ENCODE data around the gene GPR143.
A peak's percentile ranks its signal among the peaks of the same experiment; 100 is the strongest.

The GPR143 gene

DNA sequence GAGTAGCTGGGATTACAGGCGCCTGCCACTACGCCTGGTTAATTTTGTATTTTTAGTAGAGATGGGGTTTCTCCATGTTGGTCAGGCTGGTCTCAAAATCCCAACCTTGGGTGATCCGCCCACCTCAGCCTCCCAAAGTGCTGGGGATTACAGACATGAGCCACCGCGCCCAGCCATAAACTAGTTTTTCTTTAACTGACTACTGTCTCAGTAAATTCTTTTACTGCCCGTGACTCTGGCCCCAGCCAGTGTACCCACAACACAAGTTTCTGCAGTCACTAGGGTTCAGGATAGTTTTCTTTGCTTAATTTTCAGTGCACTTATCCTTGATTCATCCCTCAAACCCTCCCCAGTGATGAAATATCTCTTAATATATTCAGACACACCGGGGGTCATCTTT, 28.8 kb upstream of the GPR143 start:
- no peak overlapping the region for H2AK5ac ChIP-seq (ENCODE audit: low read length, severe bottlenecking)
- H2BK15ac ChIP-seq (ENCODE audit: low read depth, poor library complexity, severe bottlenecking) = no peak overlapping the region
- H2AFZ ChIP-seq (ENCODE audit: low read depth, low read length) = no peak overlapping the region
- H3K4ac ChIP-seq (ENCODE audit: low read depth in 1 of 2, low read length in 2 of 2) = no peak overlapping the region
- no peak overlapping the region for H2BK12ac ChIP-seq (ENCODE audit: low read length in 2 of 2)
- peaks cover 1% of the 10 kb centered on the region for H3K79me1 ChIP-seq (replicated peaks; ENCODE audit: low read length, poor library complexity, severe bottlenecking)
- H3K36me3 ChIP-seq (ENCODE audit: control insufficient read depth in 1 of 2, insufficient read depth in 2 of 2, low read depth in 1 of 2, low read length in 2 of 2) = no peaks in the 10 kb centered on the region
- H3K9ac ChIP-seq (ENCODE audit: low read length) = no peak overlapping the region
- H3K23ac ChIP-seq (ENCODE audit: low read length in 2 of 2) = no peak overlapping the region
- 89% methylated on average over 4 of the region's 7 CpGs for WGBS
- H3K14ac ChIP-seq (ENCODE audit: low read length in 2 of 2) = no peak overlapping the region
- no peak overlapping the region for H3K27ac ChIP-seq (ENCODE audit: low read length, poor library complexity, severe bottlenecking)
- no peak overlapping the region for H2BK120ac ChIP-seq (ENCODE audit: low read depth, low read length)
- H2BK5ac ChIP-seq (ENCODE audit: low read depth, low read length, poor library complexity, severe bottlenecking) = no peak overlapping the region
- H4K8ac ChIP-seq (ENCODE audit: low read length) = no peak overlapping the region
- peaks cover 15% of the 10 kb centered on the region for H3K9me3 ChIP-seq (ENCODE audit: control insufficient read depth, low read length)
- H3K18ac ChIP-seq (ENCODE audit: low read depth in 1 of 2, low read length in 2 of 2) = no peak overlapping the region
- H3K4me2 ChIP-seq (ENCODE audit: low read length, poor library complexity, severe bottlenecking) = no peak overlapping the region
- H3K4me3 ChIP-seq (ENCODE audit: insufficient read depth in 1 of 2, low read depth in 1 of 2, low read length in 2 of 2) = no peak overlapping the region
- DNase-seq = no peak
- H3K27me3 ChIP-seq (ENCODE audit: control insufficient read depth in 1 of 2, insufficient read depth in 1 of 2, low read length in 2 of 2) = peaks cover 0 to 6% of the 10 kb centered on the region in 2 experiments
- H4K91ac ChIP-seq (ENCODE audit: low read length) = no peak overlapping the region
- peaks cover 7% of the 10 kb centered on the region for H3K4me1 ChIP-seq (ENCODE audit: control insufficient read depth, insufficient read depth, low read depth, low read length)

DNA sequence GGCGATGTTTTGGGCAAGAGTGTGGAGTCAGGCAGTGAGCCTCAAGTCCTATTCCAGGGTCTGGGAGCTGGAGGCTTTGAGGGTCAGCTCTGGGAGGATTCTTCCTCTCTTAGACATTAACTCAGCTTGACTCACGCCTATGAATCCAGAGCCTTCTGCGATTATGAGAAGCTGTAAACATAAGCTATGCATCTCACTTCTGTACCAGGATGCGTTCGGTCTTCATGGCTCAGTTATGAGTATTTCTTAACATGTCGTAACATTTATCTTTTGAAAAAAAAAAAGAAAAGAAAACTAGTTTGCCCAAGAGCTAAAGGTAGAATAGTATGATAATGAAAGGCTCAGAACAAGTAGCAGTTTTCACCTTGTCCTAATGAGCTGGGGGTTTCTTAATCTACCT, 25.2 kb upstream of the GPR143 start:
- no peak overlapping the region for H2BK5ac ChIP-seq (ENCODE audit: low read depth, low read length, poor library complexity, severe bottlenecking)
- H3K14ac ChIP-seq (ENCODE audit: low read length in 2 of 2) = no peak overlapping the region
- H3K4ac ChIP-seq (ENCODE audit: low read depth in 1 of 2, low read length in 2 of 2) = peak overlapping the region in 1 of 2 experiments; percentile 37
- peaks cover 1% of the 10 kb centered on the region for H3K79me1 ChIP-seq (replicated peaks; ENCODE audit: low read length, poor library complexity, severe bottlenecking)
- 57% methylated on average over 1 of the region's 6 CpGs for WGBS
- H2BK15ac ChIP-seq (ENCODE audit: low read depth, poor library complexity, severe bottlenecking) = no peak overlapping the region
- H2AK5ac ChIP-seq (ENCODE audit: low read length, severe bottlenecking) = no peak overlapping the region
- H3K27ac ChIP-seq (ENCODE audit: low read length, poor library complexity, severe bottlenecking) = peak overlapping the region; percentile 23
- H3K27me3 ChIP-seq (ENCODE audit: control insufficient read depth in 1 of 2, insufficient read depth in 1 of 2, low read length in 2 of 2) = peaks cover 0 to 36% of the 10 kb centered on the region in 2 experiments
- H2AFZ ChIP-seq (ENCODE audit: low read depth, low read length) = no peak overlapping the region
- no peak overlapping the region for H3K23ac ChIP-seq (ENCODE audit: low read length in 2 of 2)
- peaks cover 11% of the 10 kb centered on the region for H3K9me3 ChIP-seq (ENCODE audit: control insufficient read depth, low read length)
- no peaks in the 10 kb centered on the region for H3K36me3 ChIP-seq (ENCODE audit: control insufficient read depth in 1 of 2, insufficient read depth in 2 of 2, low read depth in 1 of 2, low read length in 2 of 2)
- H3K18ac ChIP-seq (ENCODE audit: low read depth in 1 of 2, low read length in 2 of 2) = no peak overlapping the region
- no peak overlapping the region for H2BK12ac ChIP-seq (ENCODE audit: low read length in 2 of 2)
- no peak overlapping the region for H3K4me2 ChIP-seq (ENCODE audit: low read length, poor library complexity, severe bottlenecking)
- no peak overlapping the region for H4K91ac ChIP-seq (ENCODE audit: low read length)
- peaks cover 10% of the 10 kb centered on the region for H3K4me1 ChIP-seq (ENCODE audit: control insufficient read depth, insufficient read depth, low read depth, low read length)
- no peak overlapping the region for H2BK120ac ChIP-seq (ENCODE audit: low read depth, low read length)
- peak; percentile 81 for DNase-seq
- no peak overlapping the region for H4K8ac ChIP-seq (ENCODE audit: low read length)
- H3K9ac ChIP-seq (ENCODE audit: low read length) = no peak overlapping the region
- H3K4me3 ChIP-seq (ENCODE audit: insufficient read depth in 1 of 2, low read depth in 1 of 2, low read length in 2 of 2) = no peak overlapping the region

DNA sequence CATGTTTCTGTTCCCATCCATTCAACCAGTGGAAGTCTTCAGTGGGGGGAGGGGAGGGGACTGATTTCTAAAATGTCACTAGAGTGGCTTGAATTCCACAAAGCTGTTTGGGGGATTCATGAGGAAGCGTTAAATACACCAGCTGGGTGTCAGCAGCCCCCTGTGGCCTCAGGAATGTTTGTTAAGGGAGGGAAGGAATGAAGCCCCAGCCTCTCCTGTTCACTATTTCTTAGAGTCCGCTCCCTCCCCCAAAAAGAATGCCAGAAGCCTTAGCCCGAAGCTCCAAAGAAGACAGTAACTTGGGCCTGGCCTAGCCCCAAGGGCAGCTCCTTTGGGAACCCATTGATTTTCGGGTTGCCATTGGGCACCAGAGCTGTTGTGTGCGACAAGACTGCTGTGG, 23.9 kb upstream of the GPR143 start:
- Histone ChIP-seq H4K91ac (ENCODE audit: low read length) (peak overlapping the region; percentile 39), H2AFZ (ENCODE audit: low read depth, low read length) (no peak overlapping the region), H3K4me2 (ENCODE audit: low read length, poor library complexity, severe bottlenecking) (peak overlapping the region; percentile 10), H3K18ac (ENCODE audit: low read depth in 1 of 2, low read length in 2 of 2) (peak overlapping the region in 1 of 2 experiments; percentile 61), H3K14ac (ENCODE audit: low read length in 2 of 2) (no peak overlapping the region), H3K9ac (ENCODE audit: low read length) (no peak overlapping the region), H3K23ac (ENCODE audit: low read length in 2 of 2) (no peak overlapping the region), H3K36me3 (ENCODE audit: control insufficient read depth in 1 of 2, insufficient read depth in 2 of 2, low read depth in 1 of 2, low read length in 2 of 2) (no peaks in the 10 kb centered on the region), H3K4me1 (ENCODE audit: control insufficient read depth, insufficient read depth, low read depth, low read length) (peaks cover 12% of the 10 kb centered on the region), H3K27ac (ENCODE audit: low read length, poor library complexity, severe bottlenecking) (peak overlapping the region; percentile 85), H3K4me3 (ENCODE audit: insufficient read depth in 1 of 2, low read depth in 1 of 2, low read length in 2 of 2) (no peak overlapping the region), H2BK12ac (ENCODE audit: low read length in 2 of 2) (peak overlapping the region in 1 of 2 experiments; percentile 66), H3K27me3 (ENCODE audit: control insufficient read depth in 1 of 2, insufficient read depth in 1 of 2, low read length in 2 of 2) (peaks cover 0 to 45% of the 10 kb centered on the region in 2 experiments), H4K8ac (ENCODE audit: low read length) (no peak overlapping the region), H3K4ac (ENCODE audit: low read depth in 1 of 2, low read length in 2 of 2) (no peak overlapping the region), H2BK15ac (ENCODE audit: low read depth, poor library complexity, severe bottlenecking) (peak overlapping the region; percentile 83), H2BK5ac (ENCODE audit: low read depth, low read length, poor library complexity, severe bottlenecking) (peak overlapping the region; percentile 73), H3K9me3 (ENCODE audit: control insufficient read depth, low read length) (peaks cover 5% of the 10 kb centered on the region), H2AK5ac (ENCODE audit: low read length, severe bottlenecking) (no peak overlapping the region), H2BK120ac (ENCODE audit: low read depth, low read length) (peak overlapping the region; percentile 19), H3K79me1 (replicated peaks; ENCODE audit: low read length, poor library complexity, severe bottlenecking) (no peaks in the 10 kb centered on the region)
- WGBS = 25% methylated on average over 4 of the region's 5 CpGs
- DNase-seq = peak; percentile 6

- H3K4me2 ChIP-seq (ENCODE audit: low read length, poor library complexity, severe bottlenecking) = peak overlapping the region; percentile 29
- no peak overlapping the region for H4K91ac ChIP-seq (ENCODE audit: low read length)
- H3K79me1 ChIP-seq (replicated peaks; ENCODE audit: low read length, poor library complexity, severe bottlenecking) = no peaks in the 10 kb centered on the region
- peaks cover 0 to 46% of the 10 kb centered on the region in 2 experiments for H3K27me3 ChIP-seq (ENCODE audit: control insufficient read depth in 1 of 2, insufficient read depth in 1 of 2, low read length in 2 of 2)
- no peaks in the 10 kb centered on the region for H3K36me3 ChIP-seq (ENCODE audit: control insufficient read depth in 1 of 2, insufficient read depth in 2 of 2, low read depth in 1 of 2, low read length in 2 of 2)
- peak overlapping the region in 1 of 2 experiments; percentile 25 for H2BK12ac ChIP-seq (ENCODE audit: low read length in 2 of 2)
- H3K27ac ChIP-seq (ENCODE audit: low read length, poor library complexity, severe bottlenecking) = peak overlapping the region; percentile 85
- no CpG with 5 or more reads among the region's 2 CpGs for WGBS
- H3K9me3 ChIP-seq (ENCODE audit: control insufficient read depth, low read length) = peaks cover 6% of the 10 kb centered on the region
- peaks cover 12% of the 10 kb centered on the region for H3K4me1 ChIP-seq (ENCODE audit: control insufficient read depth, insufficient read depth, low read depth, low read length)
- H2BK5ac ChIP-seq (ENCODE audit: low read depth, low read length, poor library complexity, severe bottlenecking) = no peak overlapping the region
- H3K9ac ChIP-seq (ENCODE audit: low read length) = no peak overlapping the region
- H3K4ac ChIP-seq (ENCODE audit: low read depth in 1 of 2, low read length in 2 of 2) = peak overlapping the region in 1 of 2 experiments; percentile 24
- no peak overlapping the region for H3K23ac ChIP-seq (ENCODE audit: low read length in 2 of 2)
- H2AFZ ChIP-seq (ENCODE audit: low read depth, low read length) = no peak overlapping the region
- no peak overlapping the region for H4K8ac ChIP-seq (ENCODE audit: low read length)
- peak overlapping the region; percentile 33 for H2AK5ac ChIP-seq (ENCODE audit: low read length, severe bottlenecking)
- peak overlapping the region in 1 of 2 experiments; percentile 52 for H3K18ac ChIP-seq (ENCODE audit: low read depth in 1 of 2, low read length in 2 of 2)
- H2BK15ac ChIP-seq (ENCODE audit: low read depth, poor library complexity, severe bottlenecking) = no peak overlapping the region
- H3K4me3 ChIP-seq (ENCODE audit: insufficient read depth in 1 of 2, low read depth in 1 of 2, low read length in 2 of 2) = no peak overlapping the region
- no peak overlapping the region for H3K14ac ChIP-seq (ENCODE audit: low read length in 2 of 2)
- no peak overlapping the region for H2BK120ac ChIP-seq (ENCODE audit: low read depth, low read length)
- peak; percentile 75 for DNase-seq
Observed at GRCh38 chrX:9788911-9789310, 23.3 kb upstream of the GPR143 start.

Data from mesenchymal stem cell (in vitro differentiated cells and primary cell).